GM21381 (cell line): ENCODE measurements around the gene CATSPERD.
"Not testable (repeated sequence)": the region's sequence is repeated elsewhere in the genome, so short reads cannot be mapped to it uniquely, and the experiment has no call there.

Source experiments
- ATAC-seq: cut with Tn5 transposase; IDR thresholded peaks from one replicate; pipeline ENCODE4 v1.9.1; 2021; ENCODE audit warnings: mild to moderate bottlenecking, moderate library complexity; ENCODE audit not compliant: unreplicated experiment

CATSPERD gene

GRCh38 chr19:5686326-5686646 lies 34.2 kb upstream of the CATSPERD start:
- ATAC-seq: no peak

GRCh38 chr19:5686647-5687359 lies 33.6 kb upstream of the CATSPERD start:
- ATAC-seq: peak; percentile 46

DNA sequence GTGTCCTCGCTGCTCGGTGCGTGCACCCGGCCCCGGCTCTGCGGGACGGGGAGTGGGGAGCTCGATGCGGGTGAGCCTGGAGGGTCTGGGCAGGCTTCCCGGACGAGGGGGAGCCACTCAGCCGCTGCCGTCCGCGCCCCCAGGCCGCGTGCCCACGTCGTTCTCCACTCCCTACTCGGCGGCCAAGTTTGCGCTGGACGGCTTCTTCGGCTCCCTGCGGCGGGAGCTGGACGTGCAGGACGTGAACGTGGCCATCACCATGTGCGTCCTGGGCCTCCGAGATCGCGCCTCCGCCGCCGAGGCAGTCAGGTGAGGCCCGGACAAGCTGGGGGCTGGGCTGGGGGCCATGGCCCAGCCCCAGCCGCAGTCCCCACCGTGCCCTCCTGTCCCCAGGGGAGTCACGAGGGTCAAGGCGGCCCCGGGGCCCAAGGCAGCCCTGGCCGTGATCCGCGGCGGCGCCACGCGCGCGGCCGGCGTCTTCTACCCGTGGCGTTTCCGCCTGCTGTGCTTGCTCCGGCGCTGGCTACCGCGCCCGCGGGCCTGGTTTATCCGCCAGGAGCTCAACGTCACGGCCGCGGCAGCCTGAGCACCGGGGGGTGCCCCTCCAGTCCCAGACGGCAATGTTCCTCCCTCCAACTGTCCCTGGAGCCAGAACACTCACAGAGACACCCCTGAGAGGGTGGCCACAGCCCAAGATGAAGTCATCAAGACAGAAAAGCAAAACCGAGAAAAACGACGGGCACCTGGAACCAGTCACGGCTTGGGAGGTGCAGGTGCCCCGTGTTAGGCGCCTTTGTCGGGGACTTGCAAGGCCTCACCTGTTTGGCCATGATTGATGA lies 32.9 kb upstream of the CATSPERD start:
- ATAC-seq: no peak

DNA sequence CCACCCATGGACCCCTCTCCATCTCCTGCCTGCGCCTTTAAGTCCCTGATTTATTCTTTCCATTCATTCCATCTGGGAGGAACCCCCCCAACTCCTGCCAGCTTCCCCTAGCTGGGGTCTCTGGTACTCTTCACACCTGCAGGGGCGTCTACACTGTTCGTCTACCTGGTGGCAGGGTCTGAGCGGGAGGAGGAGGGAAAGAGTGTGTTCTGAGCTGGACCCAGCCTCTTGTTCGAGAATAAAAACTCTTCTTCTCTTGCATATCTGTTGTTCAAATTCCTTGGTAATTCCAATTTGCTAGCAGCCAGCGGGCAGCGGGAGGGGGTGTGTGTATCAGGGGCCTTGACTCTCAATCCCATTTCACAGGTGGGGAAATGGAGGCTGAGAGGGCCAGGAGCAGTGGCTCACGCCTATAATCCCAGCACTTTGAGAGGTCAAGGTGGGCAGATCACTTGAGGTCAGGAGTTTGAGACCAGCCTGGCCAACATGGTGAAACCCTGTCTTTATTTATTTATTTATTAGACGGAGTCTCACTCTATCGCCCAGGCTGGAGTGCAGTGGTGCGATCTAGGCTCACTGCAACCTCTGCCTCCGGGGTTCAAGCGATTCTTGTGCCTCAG lies 32.1 kb upstream of the CATSPERD start:
- ATAC-seq: not testable (repeated sequence)

DNA sequence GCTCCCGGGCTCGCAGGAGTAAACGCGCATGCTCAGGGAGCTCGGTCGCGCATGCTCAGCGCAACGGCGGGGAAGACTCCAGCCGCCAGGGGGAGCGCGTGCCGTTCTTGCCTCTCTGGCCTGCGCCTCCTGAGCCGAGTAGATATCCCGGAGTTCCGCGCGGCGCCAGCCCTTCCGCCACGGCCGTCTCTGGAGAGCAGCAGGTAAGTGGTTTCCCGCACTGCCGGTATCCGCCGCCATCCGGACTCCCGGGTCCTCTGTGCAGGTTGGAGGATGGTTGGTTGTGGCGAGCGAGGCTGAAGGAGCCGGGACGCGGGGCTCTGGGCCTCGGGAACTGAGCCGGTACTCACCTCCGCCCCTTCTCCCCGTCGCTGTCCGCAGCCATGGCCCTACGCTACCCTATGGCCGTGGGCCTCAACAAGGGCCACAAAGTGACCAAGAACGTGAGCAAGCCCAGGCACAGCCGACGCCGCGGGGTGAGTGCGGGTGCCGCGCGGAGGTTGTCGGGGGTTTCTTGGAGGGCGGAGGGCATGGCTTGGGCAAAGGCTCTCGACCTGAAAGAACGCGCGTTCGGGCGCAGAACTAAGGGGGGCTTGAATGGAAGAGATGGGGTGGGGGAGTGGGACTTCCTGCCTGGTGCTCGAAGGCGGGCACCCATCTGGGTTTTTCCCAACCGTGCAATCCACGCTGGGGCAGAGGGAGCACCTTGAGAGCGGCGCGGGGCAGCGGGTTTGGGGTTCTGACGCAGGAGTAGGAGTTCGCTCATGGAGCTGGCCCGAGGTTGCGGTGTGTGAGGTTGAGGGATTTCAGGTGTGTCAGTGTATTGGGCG lies 30.1 kb upstream of the CATSPERD start, which contains the start of gene RPL36:
Gene RPL36 (plus strand): TSS at position 171 of the 830 bp plus-strand sequence. CDS start 213 bp downstream, at position 384.
- ATAC-seq: peak; percentile 43

DNA sequence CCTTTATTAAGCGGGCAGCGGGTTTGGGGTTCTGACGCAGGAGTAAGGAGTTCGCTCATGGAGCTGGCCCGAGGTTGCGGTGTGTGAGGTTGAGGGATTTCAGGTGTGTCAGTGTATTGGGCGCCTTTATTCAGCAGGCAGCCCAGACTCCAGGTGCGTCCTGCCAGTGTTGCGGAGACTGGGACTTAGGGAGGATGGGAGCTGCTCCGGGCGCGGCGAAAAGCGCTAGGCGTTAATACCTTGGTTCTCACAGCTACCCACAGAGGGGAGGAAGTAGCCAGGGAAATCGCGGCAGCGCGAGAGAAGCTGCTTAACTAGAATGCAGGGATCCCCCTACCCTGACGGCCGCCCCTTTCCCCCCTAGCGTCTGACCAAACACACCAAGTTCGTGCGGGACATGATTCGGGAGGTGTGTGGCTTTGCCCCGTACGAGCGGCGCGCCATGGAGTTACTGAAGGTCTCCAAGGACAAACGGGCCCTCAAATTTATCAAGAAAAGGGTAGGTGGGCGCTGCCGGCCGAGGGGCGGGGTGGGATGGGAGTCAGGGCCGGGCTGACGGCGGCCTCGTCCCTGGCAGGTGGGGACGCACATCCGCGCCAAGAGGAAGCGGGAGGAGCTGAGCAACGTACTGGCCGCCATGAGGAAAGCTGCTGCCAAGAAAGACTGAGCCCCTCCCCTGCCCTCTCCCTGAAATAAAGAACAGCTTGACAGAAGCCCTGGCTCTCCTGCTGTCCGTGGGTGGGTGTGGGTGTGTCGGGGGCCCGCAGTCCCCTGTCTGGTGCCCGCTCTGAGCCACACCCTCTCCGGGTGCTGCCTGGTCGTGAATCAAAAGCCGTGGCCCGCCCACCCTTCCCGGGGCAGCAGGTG lies 29.2 kb upstream of the CATSPERD start:
- no peak for ATAC-seq

- ATAC-seq: no peak
These were observed 28.4 kb upstream of the CATSPERD start for GRCh38 chr19:5691822-5692722.

GRCh38 chr19:5692723-5693194 lies 27.7 kb upstream of the CATSPERD start:
- ATAC-seq: no peak

GRCh38 chr19:5693195-5694166 lies 27.0 kb upstream of the CATSPERD start:
- no peak for ATAC-seq

DNA sequence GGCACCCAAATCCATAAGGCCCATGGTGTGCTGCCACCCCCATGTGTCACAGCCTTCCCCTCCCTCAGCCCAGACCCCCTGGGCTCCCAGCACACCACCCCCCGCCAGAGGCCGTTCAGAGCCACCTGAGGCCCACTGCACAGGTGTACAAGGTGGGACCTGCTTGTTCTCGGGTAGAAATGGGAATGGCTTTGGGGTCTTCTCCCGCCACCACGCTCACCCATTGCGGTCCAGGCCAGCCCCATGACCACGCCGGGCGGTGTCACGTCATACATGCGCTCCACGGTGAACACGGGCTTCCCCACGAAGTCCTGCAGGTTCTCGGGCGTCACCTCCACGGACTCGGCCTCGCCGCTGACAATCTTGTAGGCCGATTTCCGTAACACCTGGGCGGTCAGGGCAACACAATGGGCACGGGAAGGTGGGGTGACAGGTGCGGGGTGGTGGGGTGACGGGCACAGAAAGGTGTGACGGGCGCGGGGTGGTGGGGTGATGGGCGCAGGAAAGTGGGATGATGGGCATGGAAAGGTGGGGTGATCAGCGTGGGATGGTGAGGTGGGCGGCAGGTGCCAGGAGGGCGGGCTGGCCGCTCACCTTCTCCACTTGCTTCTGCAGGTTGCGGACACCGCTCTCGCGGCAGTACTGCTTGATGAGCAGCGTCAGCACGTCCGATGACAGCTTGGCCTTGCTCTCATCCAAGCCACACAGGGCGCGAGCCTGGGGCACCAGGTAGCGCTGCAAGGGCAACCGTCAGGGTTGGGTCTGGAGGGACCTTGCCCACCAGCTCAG lies 26.1 kb upstream of the CATSPERD start:
- ATAC-seq: no peak

- ATAC-seq: no peak
These were observed 25.3 kb upstream of the CATSPERD start for GRCh38 chr19:5694956-5695648.

DNA sequence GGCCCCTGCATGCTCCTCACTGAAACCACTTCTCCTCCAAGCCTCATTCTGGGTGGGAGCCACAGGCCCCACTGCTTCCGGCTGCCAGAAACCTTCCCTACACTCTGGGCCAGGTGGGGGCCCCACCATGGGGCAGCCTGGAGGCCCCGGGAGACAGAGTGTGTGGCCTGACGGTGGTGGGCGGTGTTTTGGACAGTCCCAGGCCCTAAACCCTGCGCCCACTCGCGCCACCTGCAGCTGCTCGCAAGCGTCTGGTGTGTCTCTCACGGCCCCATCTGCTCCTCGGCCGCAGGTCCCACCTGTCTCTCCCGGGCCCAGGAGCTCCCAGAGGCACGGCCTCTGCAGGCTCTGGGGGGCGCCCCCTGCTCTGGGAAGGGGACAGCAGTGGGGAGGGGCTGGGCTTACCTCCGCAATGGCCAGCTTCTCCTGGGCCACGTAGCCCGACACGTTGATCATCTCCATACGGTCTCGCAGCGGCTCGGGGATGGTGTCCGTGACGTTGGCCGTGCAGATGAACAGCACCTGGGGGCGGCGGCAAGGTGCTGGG lies 24.7 kb upstream of the CATSPERD start:
- ATAC-seq: no peak

DNA sequence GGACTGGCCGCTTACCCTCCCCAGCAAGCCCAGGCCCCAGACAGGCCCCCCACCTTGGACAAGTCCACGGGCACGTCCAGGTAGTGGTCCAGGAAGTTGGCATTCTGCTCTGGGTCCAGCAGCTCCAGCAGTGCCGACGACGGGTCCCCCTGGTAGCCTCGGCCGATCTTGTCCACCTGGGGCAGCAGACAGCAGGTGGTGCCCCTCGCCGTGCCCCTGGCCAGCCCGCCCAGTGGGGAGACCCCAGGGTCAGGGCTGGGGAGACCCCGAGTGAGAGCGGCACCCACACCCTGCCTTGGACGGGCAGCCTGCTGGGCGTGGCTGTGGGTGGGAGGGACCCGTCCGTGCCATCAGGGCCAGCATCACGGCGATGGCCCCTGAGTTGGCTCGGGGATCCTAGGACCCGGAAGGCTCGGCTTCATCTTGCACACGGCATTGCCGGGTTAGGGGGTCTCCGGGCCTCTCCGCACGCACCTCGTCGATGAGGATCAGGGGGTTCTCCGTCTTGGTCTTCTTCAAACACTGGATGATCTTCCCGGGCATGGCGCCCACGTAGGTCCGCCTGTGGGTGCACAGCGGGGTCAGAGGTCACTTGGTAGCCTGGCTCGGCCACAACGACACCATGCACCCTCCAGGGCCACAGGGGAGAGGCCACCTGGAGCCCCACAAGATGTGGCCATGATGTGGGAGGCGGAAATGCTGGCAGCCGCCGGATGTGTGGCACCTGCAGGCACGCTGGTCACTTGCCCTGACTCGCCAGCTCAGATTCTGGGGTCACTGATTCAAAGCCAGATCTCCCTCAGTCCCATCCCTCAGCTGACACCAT lies 24.0 kb upstream of the CATSPERD start:
- no peak for ATAC-seq

DNA sequence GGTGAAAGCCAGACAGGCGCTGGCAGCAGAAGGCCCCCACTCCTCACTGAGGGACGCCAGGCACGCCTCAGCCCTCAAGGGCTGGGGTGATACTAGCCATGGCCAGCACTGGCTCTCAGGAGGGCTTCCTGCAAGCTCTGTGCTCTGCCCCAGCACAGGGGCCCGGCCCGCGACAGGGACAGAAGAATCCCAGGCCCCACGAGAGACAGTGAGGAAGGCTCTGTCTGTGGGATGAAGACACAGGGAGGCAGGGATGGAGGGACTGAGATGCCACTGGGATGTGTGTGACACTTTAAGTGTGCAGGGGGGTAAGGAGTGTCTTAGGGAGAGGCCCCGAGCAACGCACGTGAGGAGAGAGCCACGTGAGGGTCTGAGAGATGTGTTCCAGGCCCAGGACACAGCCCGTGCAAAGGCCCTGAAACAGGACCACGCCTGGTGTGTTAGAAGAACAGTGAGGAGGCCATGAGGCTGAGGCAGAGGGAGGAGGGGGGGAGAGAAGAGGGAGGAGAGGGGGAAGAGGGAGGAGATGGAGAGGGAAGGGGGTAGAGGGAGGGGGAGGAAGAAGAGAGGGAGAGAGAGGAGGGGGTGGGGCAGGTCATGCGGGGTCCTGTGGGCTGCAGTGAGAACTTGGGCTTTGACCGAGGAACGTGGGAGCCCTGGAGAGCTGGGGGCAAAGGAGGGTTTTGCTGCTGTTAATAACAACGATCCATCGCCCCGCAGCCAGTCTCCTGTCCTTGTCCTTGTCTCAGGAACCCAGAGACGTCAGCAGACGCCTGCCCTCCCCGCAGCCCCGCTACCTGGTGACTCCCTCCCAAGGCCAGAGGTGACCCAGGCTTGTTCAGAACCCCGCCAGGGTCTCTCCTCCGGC lies 23.2 kb upstream of the CATSPERD start:
- ATAC-seq: no peak
